ENCODE data around the gene TMUB2.

The TMUB2 gene

GRCh38 chr17:44149750-44150329, 36.9 kb upstream of the TMUB2 start:
- H3K4me3 ChIP-seq (ENCODE audit: low read depth, low read length): no peak overlapping the region
- no peak for TF ChIP-seq CTCF (IDR thresholded peaks at IDR 0.05; ENCODE audit: insufficient read depth, low read depth, low read length, missing control alignments)
- no peak for DNase-seq (ENCODE audit: low read depth)

- no peak for DNase-seq (ENCODE audit: low read depth)
- no peak overlapping the region for H3K4me3 ChIP-seq (ENCODE audit: low read depth, low read length)
- TF ChIP-seq CTCF (IDR thresholded peaks at IDR 0.05; ENCODE audit: insufficient read depth, low read depth, low read length, missing control alignments): no peak
Measured at GRCh38 chr17:44152875-44153274, 33.9 kb upstream of the TMUB2 start.

GRCh38 chr17:44155488-44155887, 31.3 kb upstream of the TMUB2 start:
- no peak for DNase-seq (ENCODE audit: low read depth)
- no peak overlapping the region for H3K4me3 ChIP-seq (ENCODE audit: low read depth, low read length)
- TF ChIP-seq CTCF (IDR thresholded peaks at IDR 0.05; ENCODE audit: insufficient read depth, low read depth, low read length, missing control alignments): no peak

GRCh38 chr17:44159519-44160210, 27.1 kb upstream of the TMUB2 start:
- TF ChIP-seq CTCF (IDR thresholded peaks at IDR 0.05; ENCODE audit: insufficient read depth, low read depth, low read length, missing control alignments): no peak
- no peak overlapping the region for H3K4me3 ChIP-seq (ENCODE audit: low read depth, low read length)
- DNase-seq (ENCODE audit: low read depth): no peak

GRCh38 chr17:44164476-44164875, 22.3 kb upstream of the TMUB2 start:
- DNase-seq (ENCODE audit: low read depth): no peak
- H3K4me3 ChIP-seq (ENCODE audit: low read depth, low read length): no peak overlapping the region
- TF ChIP-seq CTCF (IDR thresholded peaks at IDR 0.05; ENCODE audit: insufficient read depth, low read depth, low read length, missing control alignments): no peak

GRCh38 chr17:44167181-44167861, 19.5 kb upstream of the TMUB2 start:
- no peak overlapping the region for H3K4me3 ChIP-seq (ENCODE audit: low read depth, low read length)
- TF ChIP-seq CTCF (IDR thresholded peaks at IDR 0.05; ENCODE audit: insufficient read depth, low read depth, low read length, missing control alignments): no peak
- DNase-seq (ENCODE audit: low read depth): no peak
